ENCODE data around the gene C16orf46. TPM values are rescaled to one million over a fixed set of nuclear protein-coding genes. Genes with fewer than 3 reads are reported as not detected.

C16orf46 gene
- total and polyA plus RNA-seq, 2 of the 13 experiments (the other 11 are each of a cell fraction or from before 2014, with no cell fraction given), result 0.38 to 0.55 TPM

DNA sequence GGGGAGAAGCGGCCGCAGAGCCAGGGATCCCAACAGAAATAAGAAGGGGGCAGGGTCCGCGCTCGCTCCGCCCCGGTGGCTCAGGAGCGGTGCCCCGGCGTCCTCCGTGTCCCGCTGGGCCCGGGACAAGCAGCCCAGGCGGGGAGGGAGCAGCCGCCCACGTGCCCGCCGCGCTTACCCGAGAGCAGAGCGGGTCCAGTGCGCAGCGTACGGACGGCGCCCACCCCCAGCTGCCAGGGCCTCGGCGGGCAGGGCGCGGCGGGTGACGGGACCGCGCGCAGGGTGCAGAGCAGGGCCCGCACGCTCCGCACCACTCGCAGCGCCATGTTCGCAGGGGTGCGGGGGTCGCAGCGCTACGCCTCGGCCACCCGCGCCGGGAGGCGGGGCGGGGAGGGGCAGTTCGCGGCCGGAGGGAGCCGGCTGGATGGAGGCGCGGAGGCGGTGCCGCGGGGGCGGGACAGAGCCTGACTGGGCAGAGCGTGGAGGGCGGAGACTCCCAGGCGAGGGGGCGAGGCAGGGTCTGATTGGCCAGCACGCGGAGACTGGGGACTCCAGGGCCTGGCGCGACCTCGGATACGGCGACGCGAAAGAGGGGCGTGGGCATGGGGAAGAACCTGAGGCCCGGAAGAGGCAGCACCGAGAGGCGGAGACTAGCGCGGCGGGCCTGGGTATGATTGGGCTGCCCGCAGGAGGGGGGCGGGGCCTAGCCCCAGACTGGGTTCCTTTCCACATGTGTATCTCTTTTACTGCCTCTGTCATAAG lies 19.1 kb upstream of the C16orf46 start, which contains the start of gene GCSH (continued):
- TF ChIP-seq ZNF556 (CRISPR knock-in tag; IDR thresholded peaks at IDR 0.05; ENCODE audit: borderline replicate concordance) (0 out of 2 replicates have a peak, but pooled peaks have one; percentile 38), MTA1 (CRISPR knock-in tag; IDR thresholded peaks at IDR 0.05; ENCODE audit: borderline replicate concordance) (peak; percentile 63; the same call in 1 of the 2 replicates), SRF (IDR thresholded peaks at IDR 0.05; ENCODE audit: low read depth, low read length) (no peak), ZNF460 (CRISPR knock-in tag; IDR thresholded peaks at IDR 0.05; ENCODE audit: borderline replicate concordance) (no peak), ZNF841 (CRISPR knock-in tag; IDR thresholded peaks at IDR 0.05; ENCODE audit: borderline replicate concordance) (0 out of 2 replicates have a peak, but pooled peaks have one; percentile 87), NR2C2 (CRISPR knock-in tag; IDR thresholded peaks at IDR 0.05; ENCODE audit: borderline replicate concordance) (peak; percentile 67), ZNF121 (CRISPR knock-in tag; IDR thresholded peaks at IDR 0.05) (peak; percentile 30; the same call in 1 of the 2 replicates), HOXA5 (CRISPR knock-in tag; IDR thresholded peaks at IDR 0.05) (no peak; the same call in 1 of the 2 replicates), SRSF9 (IDR thresholded peaks at IDR 0.05; ENCODE audit: borderline replicate concordance, insufficient read depth, low read depth, low read length, poor library complexity, severe bottlenecking) (no peak), ZNF30 (CRISPR knock-in tag; IDR thresholded peaks at IDR 0.05) (no peak), ZNF644 (CRISPR knock-in tag; IDR thresholded peaks at IDR 0.05; ENCODE audit: low read depth) (no peak)
- TF ChIP-seq, protein P1, sequence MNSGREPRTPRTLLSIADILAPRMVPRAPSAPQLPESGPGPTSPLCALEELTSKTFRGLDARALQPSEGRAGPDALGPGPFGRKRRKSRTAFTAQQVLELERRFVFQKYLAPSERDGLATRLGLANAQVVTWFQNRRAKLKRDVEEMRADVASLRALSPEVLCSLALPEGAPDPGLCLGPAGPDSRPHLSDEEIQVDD (CRISPR knock-in tag; IDR thresholded peaks at IDR 0.05; ENCODE audit: borderline replicate concordance), result peak; percentile 93
- TF ChIP-seq, protein P2, sequence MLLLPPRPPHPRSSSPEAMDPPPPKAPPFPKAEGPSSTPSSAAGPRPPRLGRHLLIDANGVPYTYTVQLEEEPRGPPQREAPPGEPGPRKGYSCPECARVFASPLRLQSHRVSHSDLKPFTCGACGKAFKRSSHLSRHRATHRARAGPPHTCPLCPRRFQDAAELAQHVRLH (CRISPR knock-in tag; IDR thresholded peaks at IDR 0.05; ENCODE audit: borderline replicate concordance, low read depth), result 0 out of 2 replicates have a peak, but pooled peaks have one; percentile 21
- TF ChIP-seq, protein P3, sequence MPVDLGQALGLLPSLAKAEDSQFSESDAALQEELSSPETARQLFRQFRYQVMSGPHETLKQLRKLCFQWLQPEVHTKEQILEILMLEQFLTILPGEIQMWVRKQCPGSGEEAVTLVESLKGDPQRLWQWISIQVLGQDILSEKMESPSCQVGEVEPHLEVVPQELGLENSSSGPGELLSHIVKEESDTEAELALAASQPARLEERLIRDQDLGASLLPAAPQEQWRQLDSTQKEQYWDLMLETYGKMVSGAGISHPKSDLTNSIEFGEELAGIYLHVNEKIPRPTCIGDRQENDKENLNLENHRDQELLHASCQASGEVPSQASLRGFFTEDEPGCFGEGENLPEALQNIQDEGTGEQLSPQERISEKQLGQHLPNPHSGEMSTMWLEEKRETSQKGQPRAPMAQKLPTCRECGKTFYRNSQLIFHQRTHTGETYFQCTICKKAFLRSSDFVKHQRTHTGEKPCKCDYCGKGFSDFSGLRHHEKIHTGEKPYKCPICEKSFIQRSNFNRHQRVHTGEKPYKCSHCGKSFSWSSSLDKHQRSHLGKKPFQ (CRISPR knock-in tag; IDR thresholded peaks at IDR 0.05; ENCODE audit: insufficient replicate concordance), result peak; percentile 86
- TF ChIP-seq, protein P4, sequence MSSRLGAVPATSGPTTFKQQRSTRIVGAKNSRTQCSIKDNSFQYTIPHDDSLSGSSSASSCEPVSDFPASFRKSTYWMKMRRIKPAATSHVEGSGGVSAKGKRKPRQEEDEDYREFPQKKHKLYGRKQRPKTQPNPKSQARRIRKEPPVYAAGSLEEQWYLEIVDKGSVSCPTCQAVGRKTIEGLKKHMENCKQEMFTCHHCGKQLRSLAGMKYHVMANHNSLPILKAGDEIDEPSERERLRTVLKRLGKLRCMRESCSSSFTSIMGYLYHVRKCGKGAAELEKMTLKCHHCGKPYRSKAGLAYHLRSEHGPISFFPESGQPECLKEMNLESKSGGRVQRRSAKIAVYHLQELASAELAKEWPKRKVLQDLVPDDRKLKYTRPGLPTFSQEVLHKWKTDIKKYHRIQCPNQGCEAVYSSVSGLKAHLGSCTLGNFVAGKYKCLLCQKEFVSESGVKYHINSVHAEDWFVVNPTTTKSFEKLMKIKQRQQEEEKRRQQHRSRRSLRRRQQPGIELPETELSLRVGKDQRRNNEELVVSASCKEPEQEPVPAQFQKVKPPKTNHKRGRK (CRISPR knock-in tag; IDR thresholded peaks at IDR 0.05), result no peak
- TF ChIP-seq, protein P5, sequence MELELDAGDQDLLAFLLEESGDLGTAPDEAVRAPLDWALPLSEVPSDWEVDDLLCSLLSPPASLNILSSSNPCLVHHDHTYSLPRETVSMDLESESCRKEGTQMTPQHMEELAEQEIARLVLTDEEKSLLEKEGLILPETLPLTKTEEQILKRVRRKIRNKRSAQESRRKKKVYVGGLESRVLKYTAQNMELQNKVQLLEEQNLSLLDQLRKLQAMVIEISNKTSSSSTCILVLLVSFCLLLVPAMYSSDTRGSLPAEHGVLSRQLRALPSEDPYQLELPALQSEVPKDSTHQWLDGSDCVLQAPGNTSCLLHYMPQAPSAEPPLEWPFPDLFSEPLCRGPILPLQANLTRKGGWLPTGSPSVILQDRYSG (CRISPR knock-in tag; IDR thresholded peaks at IDR 0.05), result 0 out of 2 replicates have a peak, but pooled peaks have one; percentile 35
- TF ChIP-seq, protein P6, sequence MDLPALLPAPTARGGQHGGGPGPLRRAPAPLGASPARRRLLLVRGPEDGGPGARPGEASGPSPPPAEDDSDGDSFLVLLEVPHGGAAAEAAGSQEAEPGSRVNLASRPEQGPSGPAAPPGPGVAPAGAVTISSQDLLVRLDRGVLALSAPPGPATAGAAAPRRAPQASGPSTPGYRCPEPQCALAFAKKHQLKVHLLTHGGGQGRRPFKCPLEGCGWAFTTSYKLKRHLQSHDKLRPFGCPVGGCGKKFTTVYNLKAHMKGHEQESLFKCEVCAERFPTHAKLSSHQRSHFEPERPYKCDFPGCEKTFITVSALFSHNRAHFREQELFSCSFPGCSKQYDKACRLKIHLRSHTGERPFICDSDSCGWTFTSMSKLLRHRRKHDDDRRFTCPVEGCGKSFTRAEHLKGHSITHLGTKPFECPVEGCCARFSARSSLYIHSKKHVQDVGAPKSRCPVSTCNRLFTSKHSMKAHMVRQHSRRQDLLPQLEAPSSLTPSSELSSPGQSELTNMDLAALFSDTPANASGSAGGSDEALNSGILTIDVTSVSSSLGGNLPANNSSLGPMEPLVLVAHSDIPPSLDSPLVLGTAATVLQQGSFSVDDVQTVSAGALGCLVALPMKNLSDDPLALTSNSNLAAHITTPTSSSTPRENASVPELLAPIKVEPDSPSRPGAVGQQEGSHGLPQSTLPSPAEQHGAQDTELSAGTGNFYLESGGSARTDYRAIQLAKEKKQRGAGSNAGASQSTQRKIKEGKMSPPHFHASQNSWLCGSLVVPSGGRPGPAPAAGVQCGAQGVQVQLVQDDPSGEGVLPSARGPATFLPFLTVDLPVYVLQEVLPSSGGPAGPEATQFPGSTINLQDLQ (CRISPR knock-in tag; IDR thresholded peaks at IDR 0.05), result peak; percentile 86; the same call in 1 of the 2 replicates
- TF ChIP-seq, protein P7, sequence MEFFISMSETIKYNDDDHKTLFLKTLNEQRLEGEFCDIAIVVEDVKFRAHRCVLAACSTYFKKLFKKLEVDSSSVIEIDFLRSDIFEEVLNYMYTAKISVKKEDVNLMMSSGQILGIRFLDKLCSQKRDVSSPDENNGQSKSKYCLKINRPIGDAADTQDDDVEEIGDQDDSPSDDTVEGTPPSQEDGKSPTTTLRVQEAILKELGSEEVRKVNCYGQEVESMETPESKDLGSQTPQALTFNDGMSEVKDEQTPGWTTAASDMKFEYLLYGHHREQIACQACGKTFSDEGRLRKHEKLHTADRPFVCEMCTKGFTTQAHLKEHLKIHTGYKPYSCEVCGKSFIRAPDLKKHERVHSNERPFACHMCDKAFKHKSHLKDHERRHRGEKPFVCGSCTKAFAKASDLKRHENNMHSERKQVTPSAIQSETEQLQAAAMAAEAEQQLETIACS (CRISPR knock-in tag; IDR thresholded peaks at IDR 0.05), result peak; percentile 55; the same call in 1 of the 2 replicates

Measured in HepG2 (cell line).